H7 (cell line): ENCODE measurements around the gene TMEM109. TPM values are rescaled to one million over a fixed set of nuclear protein-coding genes. Genes with fewer than 3 reads are reported as not detected.

ENCODE experiments used
- DNase-seq: peaks from one replicate; pipeline ENCODE4 v3.0.0; 2012
- H3K27me3 ChIP-seq: 2 replicates; pipeline ENCODE4 v1.6.0; 2011; ENCODE audit warnings: mild to moderate bottlenecking, low read length; ENCODE audit not compliant: control insufficient read depth, insufficient read depth
- H3K36me3 ChIP-seq: replicated peaks from 2 replicates; pipeline ENCODE4 v1.5.1; 2011; ENCODE audit warnings: low read length; ENCODE audit not compliant: control insufficient read depth, insufficient read depth
- H3K4me3 ChIP-seq: 2 replicates; pipeline ENCODE4 v1.5.1; 2011; ENCODE audit warnings: low read depth, mild to moderate bottlenecking, control low read depth, low read length, moderate library complexity; ENCODE audit not compliant: insufficient read depth
- total RNA-seq: library from RNA; depleted of rRNA; stranded (reverse); fragments of >200 nt; shearing (Covaris generic); gene quantifications from 2 replicates; pipeline ENCODE4 v1.2.3, GENCODE V29; 2014

The TMEM109 gene
- total RNA-seq, 1 experiment from 2014 or later, result 35.1 TPM

GRCh38 chr11:60934790-60935605 lies 21.0 kb downstream of the TMEM109 start:
- no peak overlapping the region for H3K4me3 ChIP-seq
- no peak for DNase-seq
- no peaks in the 10 kb centered on the region for H3K27me3 ChIP-seq
- H3K36me3 ChIP-seq, result peaks cover 12% of the 10 kb centered on the region

GRCh38 chr11:60935676-60936442 lies 21.9 kb downstream of the TMEM109 start:
- DNase-seq, result no peak
- Histone ChIP-seq H3K36me3 (peaks cover 9% of the 10 kb centered on the region), H3K27me3 (no peaks in the 10 kb centered on the region), H3K4me3 (no peak overlapping the region)

- Histone ChIP-seq H3K36me3 (peaks cover 6% of the 10 kb centered on the region), H3K4me3 (no peak overlapping the region), H3K27me3 (no peaks in the 10 kb centered on the region)
- DNase-seq, result peak; percentile 58
Observed at GRCh38 chr11:60936467-60937143, 22.6 kb downstream of the TMEM109 start.

DNA sequence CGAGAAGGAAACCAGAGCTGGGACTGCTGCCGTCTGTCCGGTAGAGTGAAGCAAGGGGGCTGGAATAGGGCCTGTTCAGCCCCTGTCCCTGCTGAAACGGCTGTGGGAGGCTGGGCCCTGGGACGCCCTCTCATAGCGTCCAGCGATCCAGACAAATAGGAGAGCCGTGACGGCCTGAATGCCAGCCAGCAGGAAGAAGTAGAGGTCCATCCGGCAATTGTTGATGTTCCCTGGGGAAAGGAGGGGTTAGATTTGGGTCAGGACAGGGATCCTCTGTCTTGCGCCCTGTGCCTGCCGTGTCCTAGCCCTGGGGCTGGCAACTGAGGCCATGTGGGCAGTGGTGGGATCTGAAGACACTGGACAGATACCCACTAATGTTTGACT lies 23.2 kb downstream of the TMEM109 start:
- Histone ChIP-seq H3K36me3 (peaks cover 5% of the 10 kb centered on the region), H3K27me3 (no peaks in the 10 kb centered on the region), H3K4me3 (no peak overlapping the region)
- peak; percentile 41 for DNase-seq

GRCh38 chr11:60937811-60938210 lies 23.9 kb downstream of the TMEM109 start:
- peaks cover 4% of the 10 kb centered on the region for H3K36me3 ChIP-seq
- no peaks in the 10 kb centered on the region for H3K27me3 ChIP-seq
- DNase-seq, result peak; percentile 51
- no peak overlapping the region for H3K4me3 ChIP-seq

DNA sequence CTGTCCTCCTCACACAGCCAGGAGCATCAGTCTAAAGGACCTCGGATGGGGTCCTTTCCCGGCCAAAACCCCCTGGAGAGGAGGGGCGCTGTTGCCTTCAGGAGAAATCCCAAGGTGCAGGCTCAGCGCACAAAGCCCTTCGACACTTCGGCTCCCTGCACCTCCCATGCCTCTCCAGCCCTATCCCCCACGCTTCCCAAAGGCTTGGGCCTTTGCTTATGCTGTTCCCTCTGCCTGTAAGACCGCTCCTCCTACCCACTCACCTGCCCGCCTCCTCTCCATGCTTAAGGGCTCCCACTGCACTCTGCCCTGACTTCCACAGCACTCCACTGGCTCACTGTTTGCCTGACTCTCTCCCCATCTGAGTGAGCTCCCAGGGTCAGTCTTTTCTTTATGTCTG lies 24.5 kb downstream of the TMEM109 start:
- Histone ChIP-seq H3K4me3 (no peak overlapping the region), H3K36me3 (peaks cover 4% of the 10 kb centered on the region), H3K27me3 (no peaks in the 10 kb centered on the region)
- peak; percentile 59 for DNase-seq

DNA sequence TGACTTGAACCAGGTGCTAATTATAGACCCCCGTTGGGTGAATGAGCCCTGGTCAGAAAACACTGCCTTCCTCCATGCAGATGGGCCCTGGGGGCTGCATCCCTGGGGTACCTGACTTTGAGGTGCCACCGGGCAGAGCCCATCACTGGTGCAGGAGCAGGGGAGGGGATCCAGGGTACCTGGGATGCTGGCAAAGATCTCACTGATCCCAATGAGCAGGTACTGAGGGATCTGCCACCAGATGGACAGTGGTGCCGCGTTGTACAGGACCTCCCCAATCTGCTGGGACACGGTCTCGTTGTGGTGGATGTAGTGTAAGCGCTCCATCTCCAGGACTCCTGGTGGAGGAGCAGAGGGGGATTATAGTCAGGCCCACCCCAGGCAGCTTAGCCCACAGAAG lies 25.3 kb downstream of the TMEM109 start:
- peak; percentile 25 for DNase-seq
- H3K36me3 ChIP-seq, result peaks cover 4% of the 10 kb centered on the region
- no peak overlapping the region for H3K4me3 ChIP-seq
- H3K27me3 ChIP-seq, result no peaks in the 10 kb centered on the region

DNA sequence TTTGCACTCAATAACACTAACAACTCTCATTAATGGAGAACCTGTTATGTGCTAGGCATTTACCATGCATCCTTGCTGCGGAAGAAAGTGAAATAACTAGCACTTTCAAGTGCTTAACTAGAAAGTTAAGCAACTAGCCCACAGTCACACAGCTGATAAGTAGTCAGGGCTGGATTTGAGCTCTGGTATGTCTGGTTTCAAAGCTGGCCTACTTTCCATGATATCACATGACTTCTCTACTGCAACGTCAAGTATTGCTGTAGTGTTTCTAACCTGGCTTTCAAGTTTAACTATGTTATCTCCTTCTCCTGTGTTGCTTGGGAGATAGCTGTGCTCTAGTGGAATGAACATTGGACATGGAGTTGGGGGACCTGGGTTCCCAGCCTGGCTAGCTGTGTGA lies 25.9 kb downstream of the TMEM109 start:
- Histone ChIP-seq H3K27me3 (no peaks in the 10 kb centered on the region), H3K36me3 (peaks cover 4% of the 10 kb centered on the region), H3K4me3 (no peak overlapping the region)
- DNase-seq, result no peak

GRCh38 chr11:60941371-60942119 lies 27.6 kb downstream of the TMEM109 start:
- peak; percentile 16 for DNase-seq
- peaks cover 2% of the 10 kb centered on the region; the same call in 1 of the 2 replicates for H3K36me3 ChIP-seq

GRCh38 chr11:60942219-60942618 lies 28.3 kb downstream of the TMEM109 start:
- Histone ChIP-seq H3K27me3 (no peaks in the 10 kb centered on the region), H3K4me3 (no peak overlapping the region), H3K36me3 (peaks cover 2% of the 10 kb centered on the region; the same call in 1 of the 2 replicates)
- peak; percentile 5 for DNase-seq

More at GRCh38 chr11:60941371-60942119, 27.6 kb downstream of the TMEM109 start:
- no peak overlapping the region for H3K4me3 ChIP-seq
- no peaks in the 10 kb centered on the region for H3K27me3 ChIP-seq

- Histone ChIP-seq H3K36me3 (peaks cover 2% of the 10 kb centered on the region; the same call in 1 of the 2 replicates), H3K4me3 (no peak overlapping the region), H3K27me3 (no peaks in the 10 kb centered on the region)
- DNase-seq, result no peak
Observed at GRCh38 chr11:60942970-60943565, 29.1 kb downstream of the TMEM109 start.

- peaks cover 2% of the 10 kb centered on the region; the same call in 1 of the 2 replicates for H3K36me3 ChIP-seq
- H3K4me3 ChIP-seq, result no peak overlapping the region
- DNase-seq, result peak; percentile 71
- H3K27me3 ChIP-seq, result peaks cover 2% of the 10 kb centered on the region; the same call in 1 of the 2 replicates
Observed at GRCh38 chr11:60944490-60945294, 30.7 kb downstream of the TMEM109 start.

- Histone ChIP-seq H3K36me3 (peaks cover 2% of the 10 kb centered on the region; the same call in 1 of the 2 replicates), H3K4me3 (no peak overlapping the region), H3K27me3 (peaks cover 5% of the 10 kb centered on the region)
- DNase-seq, result no peak
Observed at GRCh38 chr11:60945295-60945667, 31.3 kb downstream of the TMEM109 start.
